Measurements from ENCODE around the gene DCC. TPM values are rescaled to one million over a fixed set of nuclear protein-coding genes. Genes with fewer than 3 reads are reported as not detected.

The DCC gene
- total RNA-seq, 2 donors from 2014 or later = 0.33 TPM; not detected in 1

DNA sequence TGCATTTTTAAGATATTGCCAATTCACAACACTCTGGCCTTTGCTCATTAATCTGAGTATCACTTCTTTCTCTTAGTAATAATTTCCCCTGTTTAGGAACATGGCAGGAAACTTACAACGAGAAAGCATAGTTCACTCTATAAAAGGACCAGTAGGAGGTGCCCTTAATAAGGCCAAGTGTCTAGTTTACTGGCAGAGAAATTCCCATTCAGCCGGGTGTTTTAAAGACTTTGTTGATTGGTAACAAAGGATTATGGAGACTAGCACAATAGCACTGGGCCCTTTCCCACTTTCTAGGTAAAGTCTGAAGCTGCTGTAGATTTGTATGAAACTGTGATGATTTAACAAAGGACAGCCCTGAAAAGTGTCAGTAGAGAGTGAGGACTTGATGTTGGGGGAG, 3.1 kb downstream of the DCC start:
- Histone ChIP-seq H3K9me3 (no peaks in the 10 kb centered on the region), H3K27ac (no peak overlapping the region), H3K4me1 (peaks cover 14% of the 10 kb centered on the region), H3K4me3 (no peak overlapping the region), H3K36me3 (replicated peaks in 1 of 2; ENCODE audit: insufficient read depth in 1 of 2, low read depth in 2 of 2) (no peaks in the 10 kb centered on the region), H3K27me3 (peaks cover 0 to 8% of the 10 kb centered on the region in 2 donors)
- intact Hi-C loops (cut with DNase I) = no loop called here
- WGBS, 2 donors = 21 to 23% methylated on average over 2 of the region's 2 CpGs
- ATAC-seq = no peak
- no peak for TF ChIP-seq POLR2A (IDR thresholded peaks at IDR 0.05)
- TF ChIP-seq, protein P1, sequence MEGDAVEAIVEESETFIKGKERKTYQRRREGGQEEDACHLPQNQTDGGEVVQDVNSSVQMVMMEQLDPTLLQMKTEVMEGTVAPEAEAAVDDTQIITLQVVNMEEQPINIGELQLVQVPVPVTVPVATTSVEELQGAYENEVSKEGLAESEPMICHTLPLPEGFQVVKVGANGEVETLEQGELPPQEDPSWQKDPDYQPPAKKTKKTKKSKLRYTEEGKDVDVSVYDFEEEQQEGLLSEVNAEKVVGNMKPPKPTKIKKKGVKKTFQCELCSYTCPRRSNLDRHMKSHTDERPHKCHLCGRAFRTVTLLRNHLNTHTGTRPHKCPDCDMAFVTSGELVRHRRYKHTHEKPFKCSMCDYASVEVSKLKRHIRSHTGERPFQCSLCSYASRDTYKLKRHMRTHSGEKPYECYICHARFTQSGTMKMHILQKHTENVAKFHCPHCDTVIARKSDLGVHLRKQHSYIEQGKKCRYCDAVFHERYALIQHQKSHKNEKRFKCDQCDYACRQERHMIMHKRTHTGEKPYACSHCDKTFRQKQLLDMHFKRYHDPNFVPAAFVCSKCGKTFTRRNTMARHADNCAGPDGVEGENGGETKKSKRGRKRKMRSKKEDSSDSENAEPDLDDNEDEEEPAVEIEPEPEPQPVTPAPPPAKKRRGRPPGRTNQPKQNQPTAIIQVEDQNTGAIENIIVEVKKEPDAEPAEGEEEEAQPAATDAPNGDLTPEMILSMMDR (IDR thresholded peaks at IDR 0.05) = peak in 2 of 7 experiments; percentile 23 to 31
- no peak for DNase-seq

DNA sequence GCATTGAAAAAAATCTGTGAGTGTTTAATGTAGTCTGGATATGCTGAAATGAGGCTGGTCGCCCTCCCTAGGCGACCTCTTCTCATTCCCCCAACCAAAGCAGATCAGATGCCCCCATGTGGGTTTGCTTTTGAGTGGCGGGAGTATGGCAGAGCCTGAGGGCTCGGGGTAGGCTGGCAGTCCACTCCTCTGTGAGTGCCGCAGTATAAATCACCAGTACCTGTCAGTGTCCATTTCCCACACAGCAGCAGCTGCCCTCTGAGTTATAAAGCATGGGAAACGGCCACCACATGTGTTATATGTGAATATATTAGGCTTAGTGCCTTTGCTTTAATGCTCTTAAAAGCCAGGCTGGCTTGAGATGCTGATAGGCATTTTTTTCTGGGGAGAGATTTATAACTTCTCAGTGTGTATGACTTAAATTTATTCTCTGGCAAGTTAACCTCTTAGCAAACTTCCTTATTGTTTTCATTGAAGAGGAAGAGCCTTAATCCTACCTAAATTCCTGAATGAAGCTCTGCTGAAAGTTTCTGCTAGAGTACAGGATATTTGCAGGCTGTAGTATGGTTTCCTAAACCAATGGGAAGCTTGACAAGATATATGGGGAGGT, 3.8 kb downstream of the DCC start:
- ATAC-seq = no peak
- Histone ChIP-seq H3K36me3 (replicated peaks in 1 of 2; ENCODE audit: insufficient read depth in 1 of 2, low read depth in 2 of 2) (no peaks in the 10 kb centered on the region), H3K4me3 (no peak overlapping the region), H3K9me3 (no peaks in the 10 kb centered on the region), H3K27ac (no peak overlapping the region), H3K27me3 (peaks cover 0 to 8% of the 10 kb centered on the region in 2 donors), H3K4me1 (peaks cover 14% of the 10 kb centered on the region)
- DNase-seq = no peak
- TF ChIP-seq POLR2A (IDR thresholded peaks at IDR 0.05) = no peak
- TF ChIP-seq, protein P1 (IDR thresholded peaks at IDR 0.05) = no peak
- 50 to 62% methylated on average over 6 of the region's 6 CpGs for WGBS, 2 donors
- intact Hi-C loops (cut with DNase I) = no loop called here

DNA sequence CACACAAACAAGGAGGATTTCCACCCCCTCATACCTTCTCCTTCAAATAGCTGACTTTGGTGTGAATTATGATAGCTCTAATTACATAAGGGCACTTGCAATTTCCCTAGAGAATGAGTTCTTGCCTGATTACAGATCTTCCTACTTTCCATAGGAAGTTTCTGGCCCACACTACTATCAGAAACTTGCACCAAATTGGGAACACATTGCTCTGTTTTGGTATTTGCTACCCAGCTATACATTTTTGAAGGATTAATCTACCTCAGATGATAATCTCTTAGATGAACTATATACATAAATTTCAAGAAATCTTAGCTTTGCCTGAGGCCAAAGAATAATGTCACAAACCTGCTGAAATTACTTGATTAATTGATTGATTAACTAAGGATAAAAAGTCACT, 4.9 kb downstream of the DCC start:
- no peak for ATAC-seq
- Histone ChIP-seq H3K27me3 (peaks cover 0 to 8% of the 10 kb centered on the region in 2 donors), H3K9me3 (no peaks in the 10 kb centered on the region), H3K4me1 (peaks cover 13% of the 10 kb centered on the region), H3K27ac (no peak overlapping the region), H3K4me3 (no peak overlapping the region), H3K36me3 (replicated peaks in 1 of 2; ENCODE audit: insufficient read depth in 1 of 2, low read depth in 2 of 2) (no peaks in the 10 kb centered on the region)
- intact Hi-C loops (cut with DNase I) = no loop called here
- TF ChIP-seq, protein P1 (IDR thresholded peaks at IDR 0.05) = no peak
- TF ChIP-seq POLR2A (IDR thresholded peaks at IDR 0.05) = no peak
- DNase-seq = no peak

DNA sequence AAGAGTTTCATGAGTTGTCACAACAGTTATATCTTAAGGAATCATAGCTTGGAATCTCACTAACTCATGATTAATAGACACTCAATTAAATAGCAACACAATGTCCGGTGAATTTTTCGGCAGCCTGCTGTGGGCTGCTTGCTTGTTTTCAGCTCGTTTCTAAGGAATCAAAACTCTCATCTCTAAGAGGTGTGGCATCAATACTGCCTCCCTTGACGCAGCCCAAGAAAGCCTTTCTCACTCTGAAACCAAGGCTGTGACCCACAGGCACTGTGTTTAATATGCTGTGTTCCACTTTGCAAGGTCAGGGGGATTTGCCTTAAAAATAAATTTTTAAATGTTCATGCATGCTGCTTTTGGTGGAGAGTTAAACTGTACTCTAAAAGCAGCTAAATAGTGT, 5.4 kb downstream of the DCC start:
- H3K4me1 ChIP-seq = peaks cover 8% of the 10 kb centered on the region
- H3K4me3 ChIP-seq = no peak overlapping the region
- H3K9me3 ChIP-seq = no peaks in the 10 kb centered on the region
- WGBS, 2 donors = 59 to 65% methylated on average over 4 of the region's 4 CpGs
- H3K36me3 ChIP-seq (replicated peaks in 1 of 2; ENCODE audit: insufficient read depth in 1 of 2, low read depth in 2 of 2) = no peaks in the 10 kb centered on the region
- TF ChIP-seq POLR2A (IDR thresholded peaks at IDR 0.05) = no peak
- TF ChIP-seq, protein P1 (IDR thresholded peaks at IDR 0.05) = no peak
- intact Hi-C loops (cut with DNase I) = no loop called here
- H3K27me3 ChIP-seq = peaks cover 0 to 7% of the 10 kb centered on the region in 2 donors
- ATAC-seq (no peak), DNase-seq (no peak)
- no peak overlapping the region for H3K27ac ChIP-seq

DNA sequence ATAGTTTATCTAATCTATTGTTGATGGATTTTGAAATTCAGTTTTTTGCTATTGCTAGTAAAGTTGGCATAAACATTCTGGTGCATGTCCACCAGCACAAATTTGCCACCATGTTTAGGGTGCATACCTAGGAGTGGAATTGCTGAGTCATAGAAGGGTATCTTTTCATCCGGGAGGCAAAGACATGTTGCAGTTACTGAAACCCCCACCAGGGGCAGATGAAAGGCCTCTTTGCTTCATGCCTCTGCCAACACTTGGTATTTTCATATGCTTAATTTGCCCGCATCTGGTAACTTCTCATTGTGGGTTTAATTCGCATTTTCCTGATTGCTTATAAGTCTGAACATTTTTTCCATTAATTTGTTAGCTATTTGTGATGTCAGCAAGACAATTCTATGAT, 8.2 kb downstream of the DCC start:
- H3K4me1 ChIP-seq = no peaks in the 10 kb centered on the region
- H3K27me3 ChIP-seq = no peaks in the 10 kb centered on the region
- no peaks in the 10 kb centered on the region for H3K9me3 ChIP-seq
- H3K27ac ChIP-seq = no peak overlapping the region
- 80 to 92% methylated on average over 3 of the region's 3 CpGs for WGBS, 2 donors
- DNase-seq (no peak), ATAC-seq (no peak)
- no peak for TF ChIP-seq POLR2A (IDR thresholded peaks at IDR 0.05)
- TF ChIP-seq, protein P1 (IDR thresholded peaks at IDR 0.05) = no peak
- no peaks in the 10 kb centered on the region for H3K36me3 ChIP-seq (replicated peaks in 1 of 2; ENCODE audit: insufficient read depth in 1 of 2, low read depth in 2 of 2)
- no peak overlapping the region for H3K4me3 ChIP-seq
- intact Hi-C loops (cut with DNase I) = no loop called here

Measured in body of pancreas (tissue), 4 donors.